GM23338 (cell line): ENCODE measurements around the gene GAB2. TPM values are rescaled to one million over a fixed set of nuclear protein-coding genes. Genes with fewer than 3 reads are reported as not detected.

Source experiments
- ATAC-seq: fragments of 200-7000 bp; cut with Tn5 transposase; 3 replicates; pipeline ENCODE4 v1.9.1; 2020
- DNase-seq: peaks from one replicate; pipeline ENCODE4 v3.0.0-alpha.2; 2015; ENCODE audit warnings: low spot score
- H2AFZ ChIP-seq: fragments of 200-600 bp; sonication (generic); 2 replicates; pipeline ENCODE4 v1.8.0; 2016; ENCODE audit warnings: antibody characterized with exemption, mild to moderate bottlenecking, moderate library complexity
- H3F3A ChIP-seq: fragments of 200-600 bp; sonication (generic); replicated peaks from 2 replicates; pipeline ENCODE4 v1.8.0; 2017; ENCODE audit warnings: antibody characterized with exemption, mixed run types, low read depth
- H3K27ac ChIP-seq: fragments of 200-600 bp; sonication (generic); 2 replicates; pipeline ENCODE4 v1.6.1; 2016; ENCODE audit warnings: low read depth
- H3K27me3 ChIP-seq: fragments of 200-600 bp; sonication (generic); 2 replicates; pipeline ENCODE4 v1.8.0; 2016; ENCODE audit warnings: mild to moderate bottlenecking, mixed run types, moderate library complexity; ENCODE audit not compliant: insufficient read depth
- H3K36me3 ChIP-seq: fragments of 200-600 bp; sonication (generic); 2 replicates; pipeline ENCODE4 v1.8.0; 2016; ENCODE audit warnings: mild to moderate bottlenecking; ENCODE audit not compliant: insufficient read depth
- H3K4me1 ChIP-seq: fragments of 200-600 bp; sonication (generic); 2 replicates; pipeline ENCODE4 v1.8.0; 2016; ENCODE audit warnings: mild to moderate bottlenecking, moderate library complexity; ENCODE audit not compliant: insufficient read depth
- H3K4me2 ChIP-seq: fragments of 200-600 bp; sonication (generic); 2 replicates; pipeline ENCODE4 v1.7.1; 2017; ENCODE audit warnings: mixed run types
- H3K4me3 ChIP-seq: fragments of 200-600 bp; sonication (generic); 2 replicates; pipeline ENCODE4 v1.6.1; 2016; ENCODE audit warnings: mixed run types
- H3K79me2 ChIP-seq: fragments of 200-600 bp; sonication (generic); replicated peaks from 2 replicates; pipeline ENCODE4 v1.8.0; 2017; ENCODE audit warnings: mild to moderate bottlenecking; ENCODE audit not compliant: insufficient read depth
- H3K9me2 ChIP-seq: fragments of 200-600 bp; sonication (generic); 2 replicates; pipeline ENCODE4 v1.8.0; 2017; ENCODE audit not compliant: insufficient read depth
- H4K20me1 ChIP-seq: fragments of 200-600 bp; sonication (generic); replicated peaks from 2 replicates; pipeline ENCODE4 v1.8.0; 2017; ENCODE audit warnings: mild to moderate bottlenecking; ENCODE audit not compliant: insufficient read depth
- H3K27ac Mint-ChIP-seq: 2 replicates; pipeline ENCODE4 v1.8.0; 2020; ENCODE audit warnings: inconsistent platforms, mild to moderate bottlenecking, moderate library complexity, mixed read lengths
- H3K27me3 Mint-ChIP-seq: 3 replicates; pipeline ENCODE4 v1.8.0; 2022; ENCODE audit warnings: low read depth, mild to moderate bottlenecking, moderate library complexity, mixed read lengths, inconsistent platforms; ENCODE audit not compliant: insufficient read depth, poor library complexity
- H3K36me3 Mint-ChIP-seq: 3 replicates; pipeline ENCODE4 v1.8.0; 2021; ENCODE audit warnings: low read depth, mild to moderate bottlenecking, inconsistent platforms, moderate library complexity, mixed read lengths
- H3K4me1 Mint-ChIP-seq: 3 replicates; pipeline ENCODE4 v1.8.0; 2020; ENCODE audit warnings: mild to moderate bottlenecking, inconsistent platforms, mixed read lengths
- H3K4me3 Mint-ChIP-seq: 3 replicates; pipeline ENCODE4 v1.8.0; 2021; ENCODE audit warnings: moderate library complexity, mild to moderate bottlenecking, inconsistent platforms, mixed read lengths
- H3K9me3 Mint-ChIP-seq: 3 replicates; pipeline ENCODE4 v1.8.0; 2020; ENCODE audit warnings: moderate library complexity, mild to moderate bottlenecking, inconsistent platforms, mixed read lengths
- CREB1 ChIP-seq: fragments of 250-450 bp; sonication (Bioruptor Pico); IDR thresholded peaks from 2 replicates; pipeline ENCODE4 v1.5.0; 2020; ENCODE audit warnings: low read depth, mild to moderate bottlenecking, moderate library complexity
- CTCF ChIP-seq, 2 experiments: fragments of 200-600 bp in 1 of 2; sonication (generic) in 1 of 2; conservative IDR thresholded peaks; 2 replicates each; pipeline versions ENCODE4 v1.5.1 to v1.6.1; 2016 to 2017; ENCODE audit warnings: antibody characterized with exemption in 2 of 2, low read depth in 2 of 2, mild to moderate bottlenecking in 2 of 2, moderate library complexity in 1 of 2
- ETS1 ChIP-seq: IDR thresholded peaks from 2 replicates; pipeline ENCODE4 v1.6.1; 2016; ENCODE audit warnings: antibody characterized with exemption
- EZH2 ChIP-seq: fragments of 200-600 bp; sonication (generic); IDR thresholded peaks from one replicate; pipeline ENCODE4 v1.8.0; 2017; ENCODE audit warnings: antibody characterized with exemption, mild to moderate bottlenecking, low read depth; ENCODE audit not compliant: unreplicated experiment
- EZH2phosphoT487 ChIP-seq: fragments of 200-600 bp; sonication (generic); IDR thresholded peaks from one replicate; pipeline ENCODE4 v1.8.1; 2018; ENCODE audit warnings: antibody characterized with exemption; ENCODE audit not compliant: unreplicated experiment
- JUNB ChIP-seq: IDR thresholded peaks from one replicate; pipeline ENCODE4 v1.6.1; 2016; ENCODE audit warnings: antibody characterized with exemption; ENCODE audit not compliant: unreplicated experiment
- NANOG ChIP-seq: IDR thresholded peaks from 2 replicates; pipeline ENCODE4 v1.6.1; 2016; ENCODE audit warnings: antibody characterized with exemption, borderline replicate concordance
- POLR2AphosphoS5 ChIP-seq: IDR thresholded peaks from 2 replicates; pipeline ENCODE4 v1.6.1; 2016; ENCODE audit warnings: antibody characterized with exemption, low read depth
- STAT1 ChIP-seq: IDR thresholded peaks from one replicate; pipeline ENCODE4 v1.6.1; 2016; ENCODE audit warnings: antibody characterized with exemption; ENCODE audit not compliant: unreplicated experiment
- ZNF114 ChIP-seq: fragments of 250-450 bp; sonication (Bioruptor Pico); IDR thresholded peaks from 2 replicates; pipeline ENCODE4 v1.5.0; 2020; ENCODE audit warnings: mild to moderate bottlenecking, moderate library complexity
- ZNF331 ChIP-seq: fragments of 250-450 bp; sonication (Bioruptor Pico); IDR thresholded peaks from 2 replicates; pipeline ENCODE4 v1.5.0; 2020; ENCODE audit warnings: low read depth, mild to moderate bottlenecking, moderate library complexity
- ZNF462 ChIP-seq: fragments of 250-450 bp; sonication (Bioruptor Pico); IDR thresholded peaks from 2 replicates; pipeline ENCODE4 v1.5.0; 2020; ENCODE audit warnings: mild to moderate bottlenecking, moderate library complexity
- polyA plus RNA-seq: library from polyadenylated mRNA; unstranded; fragments of >200 nt; fragmentation: Nextera tagmentation; extraction: Ambion mirVana; gene quantifications from 2 replicates; pipeline ENCODE4 v1.2.1, GENCODE V29; 2016
- total RNA-seq: library from RNA; depleted of rRNA; stranded (reverse); fragments of >200 nt; shearing (Covaris generic); gene quantifications from 2 replicates; pipeline ENCODE4 v1.2.3, GENCODE V29; 2014
- TF ChIP-seq, protein P1 (sequence below): IDR thresholded peaks from one replicate; pipeline ENCODE4 v1.6.1; 2018; ENCODE audit warnings: antibody characterized with exemption; ENCODE audit not compliant: unreplicated experiment

Gene GAB2
- total and polyA plus RNA-seq, 2 experiments from 2014 or later = 2.0 to 10.8 TPM

- Mint-ChIP-seq H3K36me3 (no peaks in the 10 kb centered on the region), H3K27ac (no peak overlapping the region), H3K4me1 (peaks cover 7% of the 10 kb centered on the region; the same call in 2 of the 3 replicates), H3K4me3 (no peak overlapping the region), H3K9me3 (no peaks in the 10 kb centered on the region), H3K27me3 (no peaks in the 10 kb centered on the region)
- Histone ChIP-seq H3K79me2 (no peaks in the 10 kb centered on the region), H3K4me2 (no peak overlapping the region), H3K27ac (no peak overlapping the region), H3K4me3 (no peak overlapping the region), H3K9me2 (0 out of 2 replicates have a peak, but pooled peaks cover 3% of the 10 kb centered on the region), H2AFZ (no peak overlapping the region), H3K36me3 (no peaks in the 10 kb centered on the region), H4K20me1 (no peaks in the 10 kb centered on the region), H3K4me1 (no peaks in the 10 kb centered on the region; the same call in 1 of the 2 replicates), H3K27me3 (no peaks in the 10 kb centered on the region), H3F3A (no peaks in the 10 kb centered on the region)
- ATAC-seq (no peak), DNase-seq (no peak)
- TF ChIP-seq ZNF331 (CRISPR knock-in tag) = no peak
- no peak for TF ChIP-seq STAT1
- TF ChIP-seq ETS1 = no peak
- TF ChIP-seq EZH2phosphoT487 = no peak
- no peak for TF ChIP-seq NANOG
- TF ChIP-seq JUNB = no peak
- TF ChIP-seq, protein P1, sequence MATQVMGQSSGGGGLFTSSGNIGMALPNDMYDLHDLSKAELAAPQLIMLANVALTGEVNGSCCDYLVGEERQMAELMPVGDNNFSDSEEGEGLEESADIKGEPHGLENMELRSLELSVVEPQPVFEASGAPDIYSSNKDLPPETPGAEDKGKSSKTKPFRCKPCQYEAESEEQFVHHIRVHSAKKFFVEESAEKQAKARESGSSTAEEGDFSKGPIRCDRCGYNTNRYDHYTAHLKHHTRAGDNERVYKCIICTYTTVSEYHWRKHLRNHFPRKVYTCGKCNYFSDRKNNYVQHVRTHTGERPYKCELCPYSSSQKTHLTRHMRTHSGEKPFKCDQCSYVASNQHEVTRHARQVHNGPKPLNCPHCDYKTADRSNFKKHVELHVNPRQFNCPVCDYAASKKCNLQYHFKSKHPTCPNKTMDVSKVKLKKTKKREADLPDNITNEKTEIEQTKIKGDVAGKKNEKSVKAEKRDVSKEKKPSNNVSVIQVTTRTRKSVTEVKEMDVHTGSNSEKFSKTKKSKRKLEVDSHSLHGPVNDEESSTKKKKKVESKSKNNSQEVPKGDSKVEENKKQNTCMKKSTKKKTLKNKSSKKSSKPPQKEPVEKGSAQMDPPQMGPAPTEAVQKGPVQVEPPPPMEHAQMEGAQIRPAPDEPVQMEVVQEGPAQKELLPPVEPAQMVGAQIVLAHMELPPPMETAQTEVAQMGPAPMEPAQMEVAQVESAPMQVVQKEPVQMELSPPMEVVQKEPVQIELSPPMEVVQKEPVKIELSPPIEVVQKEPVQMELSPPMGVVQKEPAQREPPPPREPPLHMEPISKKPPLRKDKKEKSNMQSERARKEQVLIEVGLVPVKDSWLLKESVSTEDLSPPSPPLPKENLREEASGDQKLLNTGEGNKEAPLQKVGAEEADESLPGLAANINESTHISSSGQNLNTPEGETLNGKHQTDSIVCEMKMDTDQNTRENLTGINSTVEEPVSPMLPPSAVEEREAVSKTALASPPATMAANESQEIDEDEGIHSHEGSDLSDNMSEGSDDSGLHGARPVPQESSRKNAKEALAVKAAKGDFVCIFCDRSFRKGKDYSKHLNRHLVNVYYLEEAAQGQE = no peak
- TF ChIP-seq ZNF114 (CRISPR knock-in tag) = no peak
- no peak for TF ChIP-seq EZH2
- TF ChIP-seq CTCF (conservative IDR thresholded peaks at IDR 0.05; ENCODE audit: low read depth in 2 of 2) = no peak
- no peak for TF ChIP-seq CREB1 (CRISPR knock-in tag)
- no peak for TF ChIP-seq POLR2AphosphoS5
- no peak for TF ChIP-seq ZNF462 (CRISPR knock-in tag)
These were observed 118.5 kb downstream of the GAB2 start for GRCh38 chr11:78299000-78299710.
